DND-41 (cell line): Measurements from ENCODE around the gene CDK4.

Experiments
- ATAC-seq: fragments of 200-7000 bp; cut with Tn5 transposase; 3 replicates; pipeline ENCODE4 v1.9.1; 2021; ENCODE audit warnings: low read depth; ENCODE audit not compliant: insufficient read depth
- DNase-seq: peaks from one replicate; pipeline ENCODE4 v3.0.0-alpha.2; 2020
- H2AFZ ChIP-seq: 2 replicates; pipeline ENCODE4 v1.6.0; 2012; ENCODE audit warnings: low read depth, low read length
- H3K27ac ChIP-seq: 2 replicates; pipeline ENCODE4 v1.5.1; 2012; ENCODE audit warnings: low read length, inconsistent platforms
- H3K27me3 ChIP-seq: fragments of 200-600 bp; sonication (generic); 2 replicates; pipeline ENCODE4 v1.6.0; 2012; ENCODE audit warnings: low read length, mild to moderate bottlenecking, inconsistent platforms; ENCODE audit not compliant: insufficient read depth, poor library complexity
- H3K36me3 ChIP-seq: 2 replicates; pipeline ENCODE4 v1.5.1; 2012; ENCODE audit warnings: low read length, inconsistent platforms; ENCODE audit not compliant: insufficient read depth
- H3K4me1 ChIP-seq: 2 replicates; pipeline ENCODE4 v1.5.1; 2012; ENCODE audit warnings: mild to moderate bottlenecking, low read length; ENCODE audit not compliant: insufficient read depth
- H3K4me2 ChIP-seq: 2 replicates; pipeline ENCODE4 v1.6.0; 2012; ENCODE audit warnings: mild to moderate bottlenecking, moderate library complexity, low read length, inconsistent platforms; ENCODE audit not compliant: insufficient read depth
- H3K4me3 ChIP-seq, 2 experiments: fragments of 200-600 bp in 1 of 2; shearing (Covaris generic) in 1 of 2; 2 replicates each; pipeline ENCODE4 v1.5.1; 2012 to 2016; ENCODE audit warnings: inconsistent platforms in 2 of 2, low read length in 2 of 2, mild to moderate bottlenecking in 2 of 2, low read depth in 1 of 2, moderate library complexity in 1 of 2
- H3K79me2 ChIP-seq: 2 replicates; pipeline ENCODE4 v1.6.0; 2012; ENCODE audit warnings: low read length, inconsistent platforms; ENCODE audit not compliant: insufficient read depth
- H3K9ac ChIP-seq: 2 replicates; pipeline ENCODE4 v1.6.0; 2012; ENCODE audit warnings: low read depth, mild to moderate bottlenecking, inconsistent platforms, low read length, moderate library complexity
- H3K9me3 ChIP-seq: 2 replicates; pipeline ENCODE4 v1.5.1; 2012; ENCODE audit warnings: low read length, moderate library complexity, mild to moderate bottlenecking, inconsistent platforms; ENCODE audit not compliant: insufficient read depth, severe bottlenecking
- H4K20me1 ChIP-seq: 2 replicates; pipeline ENCODE4 v1.6.0; 2012; ENCODE audit warnings: low read length; ENCODE audit not compliant: insufficient read depth
- CTCF ChIP-seq: IDR thresholded peaks from 2 replicates; pipeline ENCODE4 v1.5.1; 2012; ENCODE audit warnings: borderline replicate concordance, low read length, moderate library complexity, mild to moderate bottlenecking; ENCODE audit not compliant: poor library complexity, severe bottlenecking; ENCODE audit errors: extremely low read depth
- EZH2 ChIP-seq: IDR thresholded peaks from 3 replicates; pipeline ENCODE4 v1.6.1; 2012; ENCODE audit warnings: borderline replicate concordance, low read depth, mild to moderate bottlenecking, moderate library complexity, low read length, inconsistent platforms; ENCODE audit not compliant: severe bottlenecking

Gene CDK4

DNA sequence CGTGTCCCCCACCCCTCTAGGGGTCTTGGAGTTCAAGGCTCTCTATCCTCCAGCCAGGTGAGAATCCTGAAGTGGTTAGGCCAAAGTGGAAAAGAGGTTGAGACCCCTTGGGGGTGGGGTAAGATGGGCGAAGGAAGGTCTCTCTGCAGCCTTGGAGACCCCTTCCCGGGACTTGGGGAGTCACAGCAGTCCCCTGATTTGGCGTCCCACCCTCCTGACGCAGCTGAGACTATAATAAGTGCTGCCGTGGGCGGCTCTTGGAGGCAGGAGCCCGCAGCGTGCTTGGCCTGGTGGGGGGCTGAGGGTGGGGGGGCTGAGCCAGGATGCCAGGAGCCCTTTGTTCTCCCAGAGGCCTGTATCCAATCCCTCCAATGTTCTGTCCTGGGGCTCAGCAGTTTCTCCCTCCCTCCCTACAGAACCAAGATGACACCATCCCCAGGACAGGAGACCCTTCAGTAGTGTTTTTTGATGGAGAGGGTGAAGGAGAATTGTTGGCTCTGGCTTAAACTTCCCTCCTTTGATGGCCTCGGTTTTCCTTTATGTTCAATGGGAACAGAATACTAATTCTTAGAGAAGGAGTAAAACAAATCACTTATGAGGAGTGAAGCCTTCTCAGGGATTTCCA lies 12.1 kb downstream of the CDK4 start:
- no peak for ATAC-seq
- no peaks in the 10 kb centered on the region for H3K27me3 ChIP-seq
- peaks cover 8% of the 10 kb centered on the region; the same call in 1 of the 2 replicates for H3K36me3 ChIP-seq
- H4K20me1 ChIP-seq: peaks cover 21% of the 10 kb centered on the region
- H3K4me1 ChIP-seq: peaks cover 48% of the 10 kb centered on the region
- TF ChIP-seq EZH2 (no peak), CTCF (no peak)
- no peak overlapping the region for H2AFZ ChIP-seq
- H3K9me3 ChIP-seq: no peaks in the 10 kb centered on the region
- peak overlapping the region; percentile 37; the same call in 1 of the 2 replicates for H3K27ac ChIP-seq
- peak overlapping the region; percentile 92 for H3K4me2 ChIP-seq
- DNase-seq: no peak
- H3K4me3 ChIP-seq: no peak overlapping the region
- peaks cover 32% of the 10 kb centered on the region for H3K79me2 ChIP-seq
- no peak overlapping the region for H3K9ac ChIP-seq

GRCh38 chr12:57739387-57739786 lies 12.7 kb downstream of the CDK4 start:
- Histone ChIP-seq H3K27ac (no peak overlapping the region), H3K4me2 (peak overlapping the region; percentile 38; the same call in 1 of the 2 replicates)

DNA sequence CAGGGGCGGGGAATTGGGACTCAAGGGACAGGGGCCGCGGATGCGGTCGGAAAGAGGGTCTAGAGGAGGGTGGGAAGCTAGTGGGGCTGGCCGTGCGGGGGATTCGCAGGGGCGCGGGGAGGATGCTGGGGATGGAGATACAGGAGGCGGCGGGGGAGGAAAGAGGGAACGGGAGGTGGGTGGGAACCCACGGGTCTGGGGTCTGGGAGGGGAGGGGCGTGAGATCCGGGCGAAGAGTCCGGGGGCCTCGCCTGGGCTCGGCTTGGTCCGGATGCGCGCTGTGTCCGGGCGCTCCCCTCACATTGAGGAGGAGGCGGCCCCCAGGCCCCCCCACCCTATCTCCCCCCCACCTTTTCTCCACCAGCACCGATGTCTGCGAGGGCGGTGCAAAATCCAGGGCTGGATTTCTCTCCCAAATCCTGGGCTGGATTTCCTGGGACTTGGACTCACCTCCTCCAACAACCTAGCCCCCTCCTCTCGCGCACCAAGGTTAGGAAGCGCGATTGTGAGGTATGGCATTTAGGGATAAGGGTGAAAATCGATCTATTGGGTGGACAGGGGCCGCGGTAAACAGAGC lies 13.4 kb downstream of the CDK4 start, which contains the start of gene AGAP2:
Gene AGAP2, minus strand, starts transcription at position 82 of the 577 bp plus-strand sequence. CDS start 496 bp downstream, outside the sequence.
- ATAC-seq: no peak
- DNase-seq: no peak
- H3K4me2 ChIP-seq: peak within 1 kb of the TSS; percentile 38; the same call in 1 of the 2 replicates
- peaks cover 20% of the 10 kb centered on the region for H3K36me3 ChIP-seq
- no peaks in the 10 kb centered on the region for H3K9me3 ChIP-seq
- H3K4me1 ChIP-seq: peaks cover 40% of the 10 kb centered on the region
- H3K79me2 ChIP-seq: peaks cover 32% of the 10 kb centered on the region
- no peak for TF ChIP-seq EZH2
- TF ChIP-seq CTCF: no peak
- H2AFZ ChIP-seq: no peak within 1 kb of the TSS
- H3K9ac ChIP-seq: no peak within 1 kb of the TSS
- no peak within 1 kb of the TSS for H3K4me3 ChIP-seq
- H3K27me3 ChIP-seq: no peaks in the 10 kb centered on the region
- peaks cover 21% of the 10 kb centered on the region for H4K20me1 ChIP-seq
- no peak within 1 kb of the TSS for H3K27ac ChIP-seq

More at GRCh38 chr12:57739387-57739786, 12.7 kb downstream of the CDK4 start:
- no peak for TF ChIP-seq CTCF
- no peak for TF ChIP-seq EZH2
- Histone ChIP-seq H4K20me1 (peaks cover 21% of the 10 kb centered on the region), H3K36me3 (peaks cover 14% of the 10 kb centered on the region), H3K9ac (no peak overlapping the region), H2AFZ (no peak overlapping the region), H3K27me3 (no peaks in the 10 kb centered on the region), H3K79me2 (peaks cover 32% of the 10 kb centered on the region), H3K4me1 (peaks cover 46% of the 10 kb centered on the region), H3K9me3 (no peaks in the 10 kb centered on the region), H3K4me3 (no peak overlapping the region)
- no peak for ATAC-seq
- no peak for DNase-seq
